ENCODE results near the gene RAD51AP2. TPM values are rescaled to one million over a fixed set of nuclear protein-coding genes. Genes with fewer than 3 reads are reported as not detected.

The RAD51AP2 gene
- total and polyA plus RNA-seq, 3 donors from 2014 or later: 2.7 to 22.7 (median 11.1) TPM

- no peak overlapping the region for H3K27ac ChIP-seq
- no peaks in the 10 kb centered on the region for H3K27me3 ChIP-seq
- DNase-seq: no peak
- H3K9me3 ChIP-seq: no peaks in the 10 kb centered on the region
- H3K36me3 ChIP-seq (ENCODE audit: low read depth, missing control alignments): no peaks in the 10 kb centered on the region
- WGBS, 2 donors: 74 to 84% methylated on average over 2 of the region's 2 CpGs
- TF ChIP-seq POLR2A (IDR thresholded peaks at IDR 0.05) (no peak), CTCF (IDR thresholded peaks at IDR 0.05) (no peak)
- no peak overlapping the region for H3K4me3 ChIP-seq
- peaks cover 12% of the 10 kb centered on the region for H3K4me1 ChIP-seq
- intact Hi-C loops (cut with DNase I; ENCODE audit: low total_unique reads): no loop called here
Measured at GRCh38 chr2:17542471-17542870, 24.2 kb upstream of the RAD51AP2 start.

GRCh38 chr2:17541531-17541950, 23.3 kb upstream of the RAD51AP2 start:
- Histone ChIP-seq H3K27ac (no peak overlapping the region), H3K4me1 (peaks cover 12% of the 10 kb centered on the region), H3K36me3 (ENCODE audit: low read depth, missing control alignments) (no peaks in the 10 kb centered on the region), H3K27me3 (no peaks in the 10 kb centered on the region), H3K4me3 (peak overlapping the region in 1 of 2 donors; percentile 66), H3K9me3 (no peaks in the 10 kb centered on the region)
- no peak for TF ChIP-seq POLR2A (IDR thresholded peaks at IDR 0.05)
- no peak for TF ChIP-seq CTCF (IDR thresholded peaks at IDR 0.05)
- no peak for DNase-seq
- intact Hi-C loops (cut with DNase I; ENCODE audit: low total_unique reads): no loop called here
- 7 to 10% methylated on average over 12 of the region's 12 CpGs for WGBS, 2 donors

- H3K27ac ChIP-seq: no peak overlapping the region
- H3K36me3 ChIP-seq (ENCODE audit: low read depth, missing control alignments): no peaks in the 10 kb centered on the region
- H3K27me3 ChIP-seq: no peaks in the 10 kb centered on the region
- WGBS, 2 donors: 1 to 2% methylated on average over 21 of the region's 21 CpGs
- peaks cover 12% of the 10 kb centered on the region for H3K4me1 ChIP-seq
- DNase-seq: no peak
- no peak for TF ChIP-seq POLR2A (IDR thresholded peaks at IDR 0.05)
- TF ChIP-seq CTCF (IDR thresholded peaks at IDR 0.05): no peak
- H3K4me3 ChIP-seq: peak overlapping the region; percentile 25 to 66
- intact Hi-C loops (cut with DNase I; ENCODE audit: low total_unique reads): no loop called here
- no peaks in the 10 kb centered on the region for H3K9me3 ChIP-seq
Measured at GRCh38 chr2:17540813-17541530, 22.7 kb upstream of the RAD51AP2 start.

GRCh38 chr2:17540093-17540812, 22.0 kb upstream of the RAD51AP2 start, which contains the start of gene VSNL1:
Gene VSNL1 (plus strand): TSS chr2:17540696. CDS start chr2:17592075, 51,379 bp downstream.
- Histone ChIP-seq H3K36me3 (ENCODE audit: low read depth, missing control alignments) (no peaks in the 10 kb centered on the region), H3K4me3 (peak within 1 kb of the TSS; percentile 25 to 66), H3K27ac (no peak within 1 kb of the TSS), H3K27me3 (no peaks in the 10 kb centered on the region), H3K4me1 (peaks cover 12% of the 10 kb centered on the region), H3K9me3 (no peaks in the 10 kb centered on the region)
- intact Hi-C loops (cut with DNase I; ENCODE audit: low total_unique reads): no loop called here
- 0% methylated on average over 15 to 43 of the region's 43 CpGs for WGBS, 2 donors
- no peak for TF ChIP-seq POLR2A (IDR thresholded peaks at IDR 0.05)
- no peak for TF ChIP-seq CTCF (IDR thresholded peaks at IDR 0.05)
- DNase-seq: peak; percentile 76

Measured in testis (tissue), 3 donors.